ENCODE data around the gene ST6GALNAC5.

Gene ST6GALNAC5

DNA sequence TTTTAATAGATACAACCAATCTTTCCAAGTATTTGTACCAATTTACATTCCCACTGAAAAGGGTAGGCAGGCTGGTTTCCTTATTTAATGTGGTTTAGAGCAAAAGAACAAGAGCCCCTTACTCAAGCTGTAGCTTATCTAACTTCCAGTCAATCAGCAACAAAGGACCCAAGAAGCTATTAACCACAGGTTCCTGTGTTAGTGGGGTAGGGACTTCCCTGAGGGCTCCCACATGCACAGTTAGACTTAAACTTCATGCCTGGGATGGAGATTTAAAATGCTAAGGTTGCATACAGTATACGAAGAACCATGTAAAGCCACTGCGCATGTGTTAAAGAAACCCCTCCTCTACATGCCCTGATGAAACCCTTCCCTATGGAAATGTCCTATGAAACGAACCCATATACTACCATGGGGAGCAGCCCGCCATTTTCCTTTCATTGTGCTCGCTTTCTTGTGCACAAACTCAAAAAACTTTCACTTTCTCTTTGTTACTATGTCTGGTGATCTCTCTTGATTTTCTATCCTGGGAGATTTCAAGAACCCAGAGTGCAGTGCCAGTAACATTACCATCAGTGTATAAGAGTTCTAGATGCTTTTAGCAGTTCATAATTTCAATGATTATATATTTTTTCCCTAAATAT lies 23.3 kb upstream of the ST6GALNAC5 start:
- no peak overlapping the region for H3K4me3 ChIP-seq (ENCODE audit: control insufficient read depth, low read depth, low read length)
- DNase-seq (ENCODE audit: low read depth), result no peak
- TF ChIP-seq, protein P1, sequence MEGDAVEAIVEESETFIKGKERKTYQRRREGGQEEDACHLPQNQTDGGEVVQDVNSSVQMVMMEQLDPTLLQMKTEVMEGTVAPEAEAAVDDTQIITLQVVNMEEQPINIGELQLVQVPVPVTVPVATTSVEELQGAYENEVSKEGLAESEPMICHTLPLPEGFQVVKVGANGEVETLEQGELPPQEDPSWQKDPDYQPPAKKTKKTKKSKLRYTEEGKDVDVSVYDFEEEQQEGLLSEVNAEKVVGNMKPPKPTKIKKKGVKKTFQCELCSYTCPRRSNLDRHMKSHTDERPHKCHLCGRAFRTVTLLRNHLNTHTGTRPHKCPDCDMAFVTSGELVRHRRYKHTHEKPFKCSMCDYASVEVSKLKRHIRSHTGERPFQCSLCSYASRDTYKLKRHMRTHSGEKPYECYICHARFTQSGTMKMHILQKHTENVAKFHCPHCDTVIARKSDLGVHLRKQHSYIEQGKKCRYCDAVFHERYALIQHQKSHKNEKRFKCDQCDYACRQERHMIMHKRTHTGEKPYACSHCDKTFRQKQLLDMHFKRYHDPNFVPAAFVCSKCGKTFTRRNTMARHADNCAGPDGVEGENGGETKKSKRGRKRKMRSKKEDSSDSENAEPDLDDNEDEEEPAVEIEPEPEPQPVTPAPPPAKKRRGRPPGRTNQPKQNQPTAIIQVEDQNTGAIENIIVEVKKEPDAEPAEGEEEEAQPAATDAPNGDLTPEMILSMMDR (IDR thresholded peaks at IDR 0.05; ENCODE audit: control insufficient read depth, insufficient read depth, low read depth, low read length, missing control alignments), result no peak

DNA sequence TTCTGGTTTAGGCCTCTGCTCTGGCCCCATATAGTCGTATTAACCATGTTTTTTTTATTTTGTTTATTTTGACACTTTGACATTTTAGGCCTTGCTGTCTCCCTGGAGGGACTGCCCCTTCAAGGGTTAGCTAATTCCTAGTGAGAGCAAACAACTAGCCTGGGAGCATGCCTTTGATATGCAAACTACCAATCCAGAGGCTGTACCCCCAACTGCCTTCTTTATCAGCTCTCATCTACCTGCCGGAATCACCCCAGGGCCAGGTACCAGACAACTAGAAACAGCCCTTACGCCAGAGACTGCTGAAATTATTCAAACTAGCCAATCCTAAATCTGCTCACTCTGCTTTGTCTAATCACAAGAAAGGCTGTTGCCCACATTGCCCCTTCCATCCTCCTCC lies 13.0 kb upstream of the ST6GALNAC5 start:
- H3K4me3 ChIP-seq (ENCODE audit: control insufficient read depth, low read depth, low read length), result no peak overlapping the region
- TF ChIP-seq, protein P1 (IDR thresholded peaks at IDR 0.05; ENCODE audit: control insufficient read depth, insufficient read depth, low read depth, low read length, missing control alignments), result no peak
- no peak for DNase-seq (ENCODE audit: low read depth)

DNA sequence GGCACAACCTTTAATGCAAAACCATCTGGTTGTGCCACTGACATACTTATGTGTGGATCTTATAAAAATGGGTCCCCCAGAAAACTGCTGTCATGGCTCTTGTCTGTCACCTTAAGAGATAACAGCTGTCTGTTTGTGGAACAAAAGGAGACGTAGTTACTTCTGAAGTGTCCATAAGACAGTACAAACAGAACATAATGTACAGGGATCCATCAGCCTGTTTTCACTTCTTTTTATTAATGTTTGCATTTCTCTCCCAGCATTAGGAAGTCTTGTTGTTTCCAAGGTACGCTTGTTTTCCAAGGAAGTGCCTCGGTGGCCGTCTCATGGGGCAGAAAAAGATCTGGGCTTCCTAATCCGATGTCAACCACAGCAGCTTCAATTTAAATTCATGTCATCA lies 11.2 kb upstream of the ST6GALNAC5 start:
- DNase-seq (ENCODE audit: low read depth), result no peak
- H3K4me3 ChIP-seq (ENCODE audit: control insufficient read depth, low read depth, low read length), result no peak overlapping the region
- TF ChIP-seq, protein P1 (IDR thresholded peaks at IDR 0.05; ENCODE audit: control insufficient read depth, insufficient read depth, low read depth, low read length, missing control alignments), result no peak

DNA sequence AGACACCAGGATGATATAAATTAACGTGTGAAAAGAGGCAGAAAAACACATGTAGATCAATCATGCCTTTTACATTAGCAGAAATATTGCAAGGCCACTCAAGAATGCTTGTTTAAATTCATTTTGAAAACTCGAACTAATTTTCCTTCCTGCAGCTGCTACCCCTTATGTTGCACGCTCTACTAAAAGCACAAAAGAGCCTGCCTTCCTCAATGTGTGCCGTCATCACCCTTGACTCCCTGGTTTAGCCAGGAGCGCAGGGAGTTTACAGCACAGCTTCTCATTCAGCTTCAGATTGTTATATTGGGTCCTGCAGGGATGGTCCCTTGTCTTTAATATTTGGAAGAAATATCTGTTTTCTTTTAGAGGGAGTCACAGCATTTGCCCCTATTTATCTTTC lies 10.1 kb upstream of the ST6GALNAC5 start:
- TF ChIP-seq, protein P1 (IDR thresholded peaks at IDR 0.05; ENCODE audit: control insufficient read depth, insufficient read depth, low read depth, low read length, missing control alignments), result no peak
- no peak overlapping the region for H3K4me3 ChIP-seq (ENCODE audit: control insufficient read depth, low read depth, low read length)
- no peak for DNase-seq (ENCODE audit: low read depth)

DNA sequence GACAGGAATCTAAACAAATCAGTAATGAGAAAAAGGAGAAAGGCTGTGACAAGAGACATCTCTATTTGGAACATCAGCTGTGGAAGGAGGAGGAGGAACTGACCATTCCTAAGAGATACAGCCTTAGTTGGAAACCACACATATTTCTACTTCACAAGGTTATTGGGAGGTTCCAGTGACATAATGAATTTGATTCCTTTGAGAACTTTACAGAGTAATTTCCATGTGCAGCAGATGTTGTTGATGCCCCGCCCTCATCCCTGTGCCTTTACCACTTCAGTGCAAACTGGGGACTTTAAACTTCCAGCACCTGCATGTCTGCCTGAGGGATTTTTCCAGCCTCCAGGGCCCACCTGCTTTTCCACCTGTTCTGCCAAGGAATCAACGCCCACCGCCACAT lies 9.3 kb upstream of the ST6GALNAC5 start:
- TF ChIP-seq, protein P1 (IDR thresholded peaks at IDR 0.05; ENCODE audit: control insufficient read depth, insufficient read depth, low read depth, low read length, missing control alignments), result no peak

DNA sequence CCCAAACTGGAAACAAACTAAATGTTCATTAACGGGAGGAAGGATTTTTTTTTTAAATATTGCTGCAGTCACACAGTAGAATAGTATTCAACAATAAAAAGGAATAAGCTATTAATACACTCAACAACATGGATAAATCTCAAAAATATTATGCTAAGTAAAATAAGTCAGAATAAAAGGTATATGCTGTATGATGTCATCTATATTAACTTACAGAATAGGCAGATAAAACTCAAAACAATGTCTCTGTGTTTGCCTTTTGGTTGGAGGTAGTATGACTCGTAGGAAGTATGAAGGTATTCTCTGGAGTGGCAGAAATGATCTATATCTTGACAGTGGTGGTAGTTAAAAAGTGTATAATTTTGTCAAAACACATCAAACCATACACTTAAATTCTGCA lies 6.1 kb upstream of the ST6GALNAC5 start:
- H3K4me3 ChIP-seq (ENCODE audit: control insufficient read depth, low read depth, low read length), result no peak overlapping the region
- no peak for DNase-seq (ENCODE audit: low read depth)
- TF ChIP-seq, protein P1 (IDR thresholded peaks at IDR 0.05; ENCODE audit: control insufficient read depth, insufficient read depth, low read depth, low read length, missing control alignments), result no peak

More for the DNA sequence above, 9.3 kb upstream of the ST6GALNAC5 start:
- no peak for DNase-seq (ENCODE audit: low read depth)
- no peak overlapping the region for H3K4me3 ChIP-seq (ENCODE audit: control insufficient read depth, low read depth, low read length)
